ENCODE measurements around the gene NAGA.

NAGA gene

GRCh38 chr22:42035256-42035655, 35.4 kb downstream of the NAGA start:
- no peak for DNase-seq

- DNase-seq, result no peak
Observed at GRCh38 chr22:42033263-42034181, 37.1 kb downstream of the NAGA start.

GRCh38 chr22:42026705-42027104, 43.9 kb downstream of the NAGA start:
- no peak for DNase-seq

GRCh38 chr22:42025421-42025820, 45.2 kb downstream of the NAGA start:
- no peak for DNase-seq

GRCh38 chr22:42022162-42022847, 48.3 kb downstream of the NAGA start:
- peak; percentile 8 for DNase-seq

GRCh38 chr22:42021571-42021970, 49.0 kb downstream of the NAGA start:
- no peak for DNase-seq

- DNase-seq, result no peak
Observed at GRCh38 chr22:42018224-42018623, 52.4 kb downstream of the NAGA start.

GRCh38 chr22:42016111-42016510, 54.5 kb downstream of the NAGA start:
- DNase-seq, result no peak

- no peak for DNase-seq
Observed at GRCh38 chr22:42013385-42013784, 57.2 kb downstream of the NAGA start.

- DNase-seq, result no peak
Observed at GRCh38 chr22:42010778-42011177, 59.8 kb downstream of the NAGA start.

All from hematopoietic multipotent progenitor cell treated with erythropoietin and hydrocortisone succinate and interleukin-3 and kit ligand, for 6 days (in vitro differentiated cells).